ENCODE measurements around the gene RIOK1.
"Not testable (repeated sequence)": the region's sequence is repeated elsewhere in the genome, so short reads cannot be mapped to it uniquely, and the experiment has no call there.

RIOK1 gene

GRCh38 chr6:7441048-7441775, 51.6 kb downstream of the RIOK1 start:
- no peak for DNase-seq (ENCODE audit: low read depth in 2 of 2)

DNA sequence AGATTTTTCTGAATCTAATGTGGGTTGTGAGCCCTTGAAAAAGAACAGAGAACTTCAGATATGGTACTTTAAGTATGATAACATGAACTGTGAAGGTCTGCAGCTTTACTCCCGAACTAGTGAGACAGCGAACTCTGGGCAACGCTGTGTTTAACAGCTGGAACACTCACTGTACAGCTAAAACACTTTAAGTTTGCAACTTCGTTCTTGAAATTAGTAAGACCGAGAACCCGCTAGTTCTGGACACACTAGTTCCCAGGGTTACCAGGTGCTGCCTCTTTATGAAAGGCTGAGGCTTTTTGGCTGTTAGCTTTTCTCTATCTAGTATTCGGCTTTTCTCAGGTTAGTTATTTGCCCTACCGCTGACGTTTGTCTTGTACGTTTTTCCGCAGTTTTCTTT, 52.9 kb downstream of the RIOK1 start:
- DNase-seq (ENCODE audit: low read depth in 2 of 2) = no peak

- no peak for DNase-seq (ENCODE audit: low read depth in 2 of 2)
Observed at GRCh38 chr6:7445101-7445500, 55.5 kb downstream of the RIOK1 start.

DNA sequence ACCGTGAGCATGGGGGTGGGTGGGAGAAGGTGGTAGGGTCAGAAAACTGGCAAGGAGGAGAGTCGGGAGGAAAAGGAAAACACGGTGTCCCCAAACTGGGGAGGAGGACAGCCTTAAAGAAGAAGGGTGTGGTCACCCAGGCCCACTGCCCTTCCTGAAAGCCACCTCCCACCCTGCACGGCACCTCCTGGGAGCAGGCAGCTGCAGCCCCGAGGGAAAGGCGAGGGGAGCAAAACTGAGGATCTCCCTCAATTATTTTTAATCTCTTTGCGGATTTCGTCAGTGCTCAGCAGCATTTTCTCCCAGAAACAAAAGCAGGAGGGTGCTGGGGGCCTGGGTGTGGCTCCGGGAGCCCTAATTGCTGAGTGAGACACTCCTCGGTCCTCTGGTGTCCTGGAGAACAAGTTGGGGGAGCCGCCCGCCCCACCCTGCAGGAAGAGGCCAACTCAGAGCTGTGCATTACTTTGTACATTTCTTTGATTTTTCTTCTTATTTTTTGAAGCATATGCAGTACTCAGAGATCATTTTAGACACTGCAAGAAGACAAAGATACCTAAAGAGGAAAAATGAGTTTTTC, 56.4 kb downstream of the RIOK1 start:
- DNase-seq (ENCODE audit: low read depth in 2 of 2) = no peak

DNA sequence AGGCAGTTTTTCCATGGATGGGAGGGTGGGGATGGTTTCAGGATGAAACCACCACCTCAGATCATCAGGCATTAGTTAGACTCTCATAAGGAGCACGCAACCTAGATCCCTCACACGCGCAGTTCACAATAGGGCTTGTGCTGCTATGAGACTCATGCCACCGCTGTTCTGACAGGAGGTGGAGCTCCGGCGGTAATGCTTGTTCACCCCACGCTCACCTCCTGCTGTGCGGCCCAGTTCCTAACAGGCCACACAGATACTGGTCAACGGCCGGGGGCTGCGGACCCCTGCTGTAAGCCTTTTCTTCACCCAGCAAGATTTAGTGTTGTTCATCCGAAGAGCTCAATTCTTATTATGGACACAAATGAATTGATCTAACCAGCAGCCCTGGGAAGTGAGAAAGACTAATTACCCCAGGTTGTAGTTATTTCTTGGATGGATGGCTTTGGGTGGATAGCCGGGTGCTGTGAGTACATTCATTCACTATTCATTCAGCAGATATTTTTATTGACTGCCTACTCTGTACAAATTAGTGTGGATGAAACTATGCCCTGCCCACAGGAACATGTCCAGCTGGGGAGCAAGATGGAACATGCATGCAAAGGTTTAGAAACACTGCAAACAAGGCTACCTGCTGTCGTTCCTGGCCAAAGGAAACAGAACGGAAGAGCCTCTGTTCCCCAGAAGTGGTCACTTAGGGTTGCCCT, 57.2 kb downstream of the RIOK1 start:
- DNase-seq (ENCODE audit: low read depth in 2 of 2) = no peak

DNA sequence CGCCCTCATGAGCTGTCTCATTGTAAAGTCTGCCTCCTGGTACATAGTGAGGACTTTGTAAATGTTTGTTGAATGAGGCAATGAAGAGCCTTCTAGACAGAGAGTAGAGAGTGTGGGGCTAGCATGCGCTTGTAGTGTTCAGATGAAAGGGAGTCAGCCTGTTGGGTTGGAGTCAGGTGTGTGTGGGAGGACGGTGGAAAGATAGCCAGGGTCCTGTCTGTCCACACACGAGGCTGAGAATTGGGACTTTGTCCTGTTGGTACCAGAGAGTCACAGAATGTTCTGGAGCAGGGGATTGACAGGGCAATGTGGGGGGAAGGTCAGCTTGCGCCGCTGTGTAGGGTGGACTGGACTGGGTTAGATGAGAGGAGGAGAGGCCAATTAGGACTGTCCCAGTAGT, 58.6 kb downstream of the RIOK1 start:
- no peak for DNase-seq (ENCODE audit: low read depth in 2 of 2)

GRCh38 chr6:7449018-7449417, 59.4 kb downstream of the RIOK1 start:
- no peak for DNase-seq (ENCODE audit: low read depth in 2 of 2)

DNA sequence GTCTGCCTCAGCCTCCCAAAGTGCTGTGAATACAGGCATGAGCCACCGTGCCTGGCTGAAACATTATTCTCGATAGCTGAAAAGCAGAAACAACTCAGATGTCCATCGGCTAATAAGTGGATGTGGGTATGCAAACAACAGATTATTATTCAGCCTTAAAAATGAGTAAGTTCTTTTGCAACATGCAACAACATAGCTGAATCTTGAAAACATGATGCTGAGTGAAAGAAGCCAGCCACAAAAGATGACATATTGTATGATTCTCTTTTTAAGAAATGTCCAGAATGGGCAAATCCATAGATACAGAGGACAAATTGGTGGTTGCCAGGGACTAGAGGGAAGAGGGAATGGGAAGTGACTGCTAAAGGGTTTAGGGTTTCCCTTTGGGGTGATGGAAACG, 61.7 kb downstream of the RIOK1 start:
- no peak for DNase-seq (ENCODE audit: low read depth in 2 of 2)

DNA sequence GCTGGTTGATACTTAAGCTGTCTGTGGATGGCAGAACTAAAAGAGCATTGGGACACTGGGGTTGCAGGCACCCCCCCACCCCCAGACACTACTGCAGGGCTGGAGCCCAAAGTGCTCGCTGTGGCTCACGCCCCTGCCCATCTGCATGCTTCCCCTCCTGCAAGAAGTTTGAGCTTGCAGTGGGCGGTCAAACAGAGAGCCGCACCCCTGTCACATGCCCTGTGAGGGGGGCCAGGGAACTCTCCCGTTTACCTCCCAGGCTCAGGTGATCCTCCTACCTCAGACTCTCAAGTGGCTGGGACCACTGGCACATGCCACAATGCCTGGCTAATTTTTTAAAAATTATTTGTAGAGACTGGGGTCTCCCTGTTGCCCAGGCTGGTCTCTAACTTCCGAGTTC, 63.3 kb downstream of the RIOK1 start:
- DNase-seq (ENCODE audit: low read depth in 2 of 2) = no peak

DNA sequence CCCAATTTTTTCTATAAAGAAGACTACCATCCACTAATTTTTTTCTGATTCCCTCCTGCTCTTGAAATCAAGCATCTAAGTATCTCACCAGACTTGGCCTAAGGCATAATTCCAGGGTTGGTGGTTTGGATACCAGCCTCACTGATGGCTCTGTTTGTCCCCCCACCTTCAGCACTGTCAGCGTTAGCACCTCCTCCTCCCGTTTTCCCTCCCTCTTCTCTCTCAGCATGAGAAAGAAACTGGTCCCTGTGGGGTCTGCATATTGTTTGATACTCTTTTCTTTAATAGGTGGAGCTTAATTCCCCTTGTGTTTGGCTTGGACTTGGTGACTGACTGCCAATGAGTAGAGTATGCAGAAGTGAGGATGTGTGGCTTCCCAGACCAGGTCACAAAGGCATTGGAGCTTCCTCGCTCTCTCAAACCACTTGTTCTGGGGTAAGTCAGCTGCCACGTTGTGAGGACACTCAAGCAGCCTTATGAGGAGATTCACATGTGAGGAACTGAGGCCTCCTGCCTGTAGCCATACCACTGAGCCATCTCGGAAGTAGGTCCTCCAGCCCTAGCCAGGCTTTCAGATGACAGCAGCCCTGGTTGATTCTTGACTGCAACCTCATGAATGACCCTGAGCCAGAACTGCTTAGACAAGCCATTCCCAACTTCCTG, 65.2 kb downstream of the RIOK1 start:
- no peak for DNase-seq (ENCODE audit: low read depth in 2 of 2)

DNA sequence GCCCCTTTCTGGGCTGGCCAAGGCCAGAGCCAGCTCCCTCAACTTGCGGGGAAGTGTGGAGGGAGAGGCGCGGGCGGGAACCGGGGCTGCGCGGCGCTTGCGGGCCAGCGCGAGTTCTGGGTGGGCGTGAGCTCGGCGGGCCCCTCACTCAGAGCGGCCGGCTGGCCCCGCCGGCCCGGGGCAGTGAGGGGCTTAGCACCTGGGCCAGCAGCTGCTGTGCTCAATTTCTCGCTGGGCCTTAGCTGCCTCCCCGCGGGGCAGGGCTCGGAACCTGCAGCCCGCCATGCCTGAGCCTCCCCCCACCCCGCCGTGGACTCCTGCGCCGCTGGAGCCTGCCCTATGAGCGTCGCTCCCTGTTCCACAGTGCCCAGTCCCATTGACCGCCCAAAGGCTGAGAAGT, 66.7 kb downstream of the RIOK1 start:
- DNase-seq (ENCODE audit: low read depth in 2 of 2) = not testable (repeated sequence)

DNA sequence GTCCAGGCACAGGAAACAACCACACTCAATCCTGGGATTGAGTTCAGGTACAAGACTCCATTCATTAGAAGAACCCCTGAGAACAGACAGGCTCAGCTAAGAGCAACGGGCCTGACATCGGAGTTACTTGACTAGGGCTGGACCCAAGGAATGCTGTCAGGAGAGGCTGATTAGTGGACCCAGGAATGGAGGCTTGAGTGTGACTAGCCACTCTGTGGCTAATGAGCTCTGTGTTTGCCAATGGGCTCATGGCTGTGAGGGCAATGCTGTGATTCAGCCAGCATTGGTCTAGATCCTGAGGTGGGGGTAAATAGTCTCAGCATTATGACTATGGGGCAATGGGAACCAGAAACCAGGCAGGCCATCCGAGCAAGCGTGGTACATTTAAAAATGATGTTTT, 71.8 kb downstream of the RIOK1 start:
- DNase-seq (ENCODE audit: low read depth in 2 of 2) = no peak

DNA sequence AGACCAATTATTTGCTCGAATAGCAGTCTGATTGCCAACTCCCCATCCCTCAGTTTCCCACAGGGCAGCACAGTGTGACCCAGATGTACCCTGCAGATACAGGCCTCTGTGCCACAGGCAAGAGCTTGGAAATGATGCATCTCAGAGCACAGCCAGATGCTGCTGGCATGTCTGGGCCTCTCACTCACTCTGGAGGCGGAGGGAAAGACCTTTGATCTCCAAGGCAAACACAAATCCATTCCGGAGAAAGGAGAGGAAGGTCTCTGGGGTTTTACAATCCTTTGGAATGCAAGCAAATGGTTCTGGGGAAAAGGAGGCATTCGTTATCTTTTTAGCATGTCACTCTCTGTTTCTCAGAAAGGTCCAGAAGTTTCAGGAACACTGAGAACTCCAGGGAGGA, 74.2 kb downstream of the RIOK1 start:
- DNase-seq (ENCODE audit: low read depth in 2 of 2) = no peak

DNA sequence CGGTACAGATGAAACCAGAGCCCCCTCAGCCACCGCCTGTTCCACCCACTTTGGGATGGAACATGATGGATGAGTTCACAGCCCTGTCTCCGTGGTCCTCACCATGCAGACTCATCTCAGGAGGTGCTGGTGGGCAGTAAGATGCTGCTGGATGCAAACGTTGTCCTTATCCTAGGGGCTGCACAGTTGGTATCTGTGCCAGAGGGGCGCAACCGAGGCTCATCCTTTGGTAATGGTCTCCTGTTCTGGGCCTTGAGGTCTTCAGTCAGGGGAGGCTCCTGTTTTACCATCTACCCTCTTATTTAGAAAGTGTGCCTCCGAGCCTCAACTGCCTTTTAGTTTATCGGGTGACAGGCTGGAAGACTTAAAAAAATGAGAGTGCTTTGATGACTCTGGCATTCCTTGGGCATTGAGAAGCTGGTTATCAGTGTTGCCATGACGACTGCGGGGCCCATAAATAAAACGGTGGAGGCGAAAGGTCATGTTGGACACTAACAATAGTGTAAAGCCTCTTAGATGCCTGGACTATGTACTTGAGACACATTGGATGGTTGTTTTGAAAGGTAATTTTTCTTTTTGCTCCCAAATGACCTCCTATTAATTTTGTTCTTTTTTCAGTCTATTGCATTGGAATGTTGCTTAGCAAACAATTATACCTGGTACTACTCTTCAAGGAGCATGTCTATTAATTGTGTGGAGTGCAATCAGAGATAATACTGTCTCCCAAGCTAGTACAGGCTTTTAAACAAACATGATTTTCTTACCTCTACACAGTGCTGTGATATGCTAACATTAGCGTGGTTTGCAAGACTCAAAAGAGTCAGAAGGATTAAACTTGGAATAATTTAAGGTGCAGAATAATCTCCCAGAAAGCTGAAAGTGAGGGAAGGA, 77.6 kb downstream of the RIOK1 start:
- DNase-seq (ENCODE audit: low read depth in 2 of 2) = no peak

Measured in activated CD8-positive, alpha-beta memory T cell treated with anti-CD3 and anti-CD28 coated beads for 4 hours (primary cell).